ENCODE results near the gene SNN.

The SNN gene

DNA sequence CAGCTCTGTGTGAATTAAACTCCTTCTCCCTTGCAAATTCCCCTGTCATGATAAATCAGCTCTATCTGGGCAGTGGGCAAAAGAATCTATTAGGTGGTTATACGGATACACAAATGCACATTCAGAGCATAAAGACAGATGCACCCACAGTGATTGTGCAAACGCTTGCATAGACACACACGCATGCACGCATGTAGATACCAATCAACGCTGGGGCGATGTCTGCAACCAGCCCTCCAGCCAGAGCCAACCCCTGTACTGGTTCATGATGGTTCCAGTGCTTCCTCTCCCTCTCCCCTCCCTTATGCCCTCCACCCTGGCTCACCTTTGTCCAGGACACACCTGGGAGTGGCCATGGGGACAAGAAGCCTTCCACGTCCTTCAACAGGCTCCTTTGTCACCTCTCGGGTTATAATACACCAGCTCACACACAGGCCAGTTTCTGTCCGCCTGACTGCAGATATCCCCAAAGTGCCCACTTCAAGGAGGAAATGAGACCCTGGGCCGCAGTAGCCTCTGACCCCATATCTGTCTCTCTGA, 33.1 kb upstream of the SNN start:
- peaks cover 54% of the 10 kb centered on the region for H3K4me1 ChIP-seq (ENCODE audit: control insufficient read depth, low read length)
- H3K4me2 ChIP-seq (ENCODE audit: low read length), result no peak overlapping the region
- H3K79me2 ChIP-seq (ENCODE audit: control insufficient read depth, low read length), result no peaks in the 10 kb centered on the region
- no peak for TF ChIP-seq EZH2phosphoT487 (IDR thresholded peaks at IDR 0.05; ENCODE audit: borderline replicate concordance, low read length)
- TF ChIP-seq, protein P1, sequence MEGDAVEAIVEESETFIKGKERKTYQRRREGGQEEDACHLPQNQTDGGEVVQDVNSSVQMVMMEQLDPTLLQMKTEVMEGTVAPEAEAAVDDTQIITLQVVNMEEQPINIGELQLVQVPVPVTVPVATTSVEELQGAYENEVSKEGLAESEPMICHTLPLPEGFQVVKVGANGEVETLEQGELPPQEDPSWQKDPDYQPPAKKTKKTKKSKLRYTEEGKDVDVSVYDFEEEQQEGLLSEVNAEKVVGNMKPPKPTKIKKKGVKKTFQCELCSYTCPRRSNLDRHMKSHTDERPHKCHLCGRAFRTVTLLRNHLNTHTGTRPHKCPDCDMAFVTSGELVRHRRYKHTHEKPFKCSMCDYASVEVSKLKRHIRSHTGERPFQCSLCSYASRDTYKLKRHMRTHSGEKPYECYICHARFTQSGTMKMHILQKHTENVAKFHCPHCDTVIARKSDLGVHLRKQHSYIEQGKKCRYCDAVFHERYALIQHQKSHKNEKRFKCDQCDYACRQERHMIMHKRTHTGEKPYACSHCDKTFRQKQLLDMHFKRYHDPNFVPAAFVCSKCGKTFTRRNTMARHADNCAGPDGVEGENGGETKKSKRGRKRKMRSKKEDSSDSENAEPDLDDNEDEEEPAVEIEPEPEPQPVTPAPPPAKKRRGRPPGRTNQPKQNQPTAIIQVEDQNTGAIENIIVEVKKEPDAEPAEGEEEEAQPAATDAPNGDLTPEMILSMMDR (IDR thresholded peaks at IDR 0.05; ENCODE audit: low read depth, low read length, poor library complexity, severe bottlenecking), result no peak
- H3F3A ChIP-seq (ENCODE audit: control insufficient read depth, insufficient read depth), result peaks cover 4% of the 10 kb centered on the region
- no peaks in the 10 kb centered on the region for H3K9me2 ChIP-seq (replicated peaks; ENCODE audit: control insufficient read depth, low read length)
- no peak overlapping the region for H3K27ac ChIP-seq (ENCODE audit: low read depth, low read length)
- H3K36me3 ChIP-seq (ENCODE audit: control insufficient read depth, low read length), result no peaks in the 10 kb centered on the region
- H3K4me3 ChIP-seq (ENCODE audit: low read length), result no peak overlapping the region
- H3K9me3 ChIP-seq (ENCODE audit: control insufficient read depth, insufficient read depth, low read length), result no peaks in the 10 kb centered on the region
- H3K27me3 ChIP-seq (ENCODE audit: control insufficient read depth, low read length), result no peaks in the 10 kb centered on the region
- no peaks in the 10 kb centered on the region for H4K20me1 ChIP-seq (ENCODE audit: control insufficient read depth, insufficient read depth, low read depth, low read length)

- no peaks in the 10 kb centered on the region for H4K20me1 ChIP-seq (ENCODE audit: control insufficient read depth, insufficient read depth, low read depth, low read length)
- no peak overlapping the region for H3K4me2 ChIP-seq (ENCODE audit: low read length)
- no peak overlapping the region for H3K4me3 ChIP-seq (ENCODE audit: low read length)
- no peak overlapping the region for H3K27ac ChIP-seq (ENCODE audit: low read depth, low read length)
- H3K9me2 ChIP-seq (replicated peaks; ENCODE audit: control insufficient read depth, low read length), result no peaks in the 10 kb centered on the region
- no peaks in the 10 kb centered on the region for H3K9me3 ChIP-seq (ENCODE audit: control insufficient read depth, insufficient read depth, low read length)
- TF ChIP-seq EZH2phosphoT487 (IDR thresholded peaks at IDR 0.05; ENCODE audit: borderline replicate concordance, low read length), result no peak
- TF ChIP-seq, protein P1 (IDR thresholded peaks at IDR 0.05; ENCODE audit: low read depth, low read length, poor library complexity, severe bottlenecking), result no peak
- H3K79me2 ChIP-seq (ENCODE audit: control insufficient read depth, low read length), result no peaks in the 10 kb centered on the region
- H3K27me3 ChIP-seq (ENCODE audit: control insufficient read depth, low read length), result no peaks in the 10 kb centered on the region
- H3F3A ChIP-seq (ENCODE audit: control insufficient read depth, insufficient read depth), result peaks cover 3% of the 10 kb centered on the region; the same call in 1 of the 2 replicates
- peaks cover 54% of the 10 kb centered on the region for H3K4me1 ChIP-seq (ENCODE audit: control insufficient read depth, low read length)
- no peaks in the 10 kb centered on the region for H3K36me3 ChIP-seq (ENCODE audit: control insufficient read depth, low read length)
Observed at GRCh38 chr16:11635679-11636171, 32.5 kb upstream of the SNN start.

GRCh38 chr16:11636172-11636721, 32.0 kb upstream of the SNN start:
- Histone ChIP-seq H3K4me1 (ENCODE audit: control insufficient read depth, low read length) (peaks cover 54% of the 10 kb centered on the region), H3K27me3 (ENCODE audit: control insufficient read depth, low read length) (no peaks in the 10 kb centered on the region), H3K27ac (ENCODE audit: low read depth, low read length) (no peak overlapping the region), H3K4me2 (ENCODE audit: low read length) (no peak overlapping the region), H3F3A (ENCODE audit: control insufficient read depth, insufficient read depth) (peaks cover 3% of the 10 kb centered on the region; the same call in 1 of the 2 replicates), H3K79me2 (ENCODE audit: control insufficient read depth, low read length) (no peaks in the 10 kb centered on the region), H3K4me3 (ENCODE audit: low read length) (no peak overlapping the region), H3K9me3 (ENCODE audit: control insufficient read depth, insufficient read depth, low read length) (no peaks in the 10 kb centered on the region), H4K20me1 (ENCODE audit: control insufficient read depth, insufficient read depth, low read depth, low read length) (no peaks in the 10 kb centered on the region), H3K9me2 (replicated peaks; ENCODE audit: control insufficient read depth, low read length) (no peaks in the 10 kb centered on the region), H3K36me3 (ENCODE audit: control insufficient read depth, low read length) (no peaks in the 10 kb centered on the region)
- TF ChIP-seq, protein P1 (IDR thresholded peaks at IDR 0.05; ENCODE audit: low read depth, low read length, poor library complexity, severe bottlenecking), result no peak
- TF ChIP-seq EZH2phosphoT487 (IDR thresholded peaks at IDR 0.05; ENCODE audit: borderline replicate concordance, low read length), result no peak

Measured in DOHH2 (cell line).